Natural killer cell (primary cell): ENCODE measurements around the gene TEX2. TPM values are rescaled to one million over a fixed set of nuclear protein-coding genes. Genes with fewer than 3 reads are reported as not detected.
A peak's percentile ranks its signal among the peaks of the same experiment; 100 is the strongest.
"Not testable (repeated sequence)": the region's sequence is repeated elsewhere in the genome, so short reads cannot be mapped to it uniquely, and the experiment has no call there.

ENCODE experiments used
- ATAC-seq, 3 donors: fragments of 150-1000 bp in 2 of 3; fragments of 200-7000 bp in 1 of 3; cut with Tn5 transposase; 1 replicate in 1 of 3; 2 replicates in 2 of 3; pipeline ENCODE4 v1.10.0; 2021; ENCODE audit warnings: mild to moderate bottlenecking in 2 of 3, moderate library complexity in 2 of 3
- DNase-seq, 2 donors: peaks; one replicate each; pipeline versions ENCODE4 v3.0.0 to v3.0.0-alpha.2; 2013 to 2021; ENCODE audit warnings: mixed read lengths in 1 of 2
- H3K27ac ChIP-seq: one replicate; pipeline ENCODE4 v1.5.1; 2013; ENCODE audit warnings: mild to moderate bottlenecking, low read length
- H3K27me3 ChIP-seq: one replicate; pipeline ENCODE4 v1.6.1; 2013; ENCODE audit warnings: low read length; ENCODE audit not compliant: control insufficient read depth, insufficient read depth
- H3K36me3 ChIP-seq: one replicate; pipeline ENCODE4 v1.6.1; 2013; ENCODE audit warnings: low read length; ENCODE audit not compliant: control insufficient read depth, insufficient read depth
- H3K4me1 ChIP-seq: one replicate; pipeline ENCODE4 v1.6.1; 2013; ENCODE audit warnings: low read length; ENCODE audit not compliant: control insufficient read depth, insufficient read depth
- H3K4me3 ChIP-seq: one replicate; pipeline ENCODE4 v1.5.1; 2013; ENCODE audit warnings: low read length
- H3K9me3 ChIP-seq: one replicate; pipeline ENCODE4 v1.6.1; 2013; ENCODE audit warnings: low read length; ENCODE audit not compliant: control insufficient read depth, insufficient read depth
- H3K27ac Mint-ChIP-seq, 2 donors: one replicate each; pipeline ENCODE4 v1.8.0; 2022; ENCODE audit warnings: mild to moderate bottlenecking in 2 of 2, mixed read lengths in 2 of 2, moderate library complexity in 1 of 2
- H3K27me3 Mint-ChIP-seq, 2 donors: one replicate each; pipeline ENCODE4 v1.8.0; 2022; ENCODE audit warnings: low read depth in 2 of 2, mixed read lengths in 2 of 2
- H3K36me3 Mint-ChIP-seq: one replicate; pipeline ENCODE4 v1.8.0; 2022; ENCODE audit warnings: mixed read lengths
- H3K4me1 Mint-ChIP-seq, 2 donors: one replicate each; pipeline ENCODE4 v1.8.0; 2022; ENCODE audit warnings: mixed read lengths in 2 of 2
- H3K4me3 Mint-ChIP-seq: one replicate; pipeline ENCODE4 v1.8.0; 2022; ENCODE audit warnings: mild to moderate bottlenecking, moderate library complexity, mixed read lengths
- H3K9me3 Mint-ChIP-seq, 2 donors: one replicate each; pipeline ENCODE4 v1.8.0; 2022; ENCODE audit warnings: mixed read lengths in 2 of 2
- WGBS: methylation state at CpG from one replicate; pipeline ENCODE4 v1.1.7; 2013; ENCODE audit warnings: missing lambda C conversion rate; ENCODE audit not compliant: insufficient coverage; 5-methylcytosine and 5-hydroxymethylcytosine counted together
- intact Hi-C: fragments of 100-400 bp; cut with micrococcal nuclease; formaldehyde crosslinking; loops from one replicate; pipeline ENCODE4 v1.14.2; 2022
- total RNA-seq, 4 donors: library from RNA; stranded (reverse); fragments of 120-200 nt in 1 of 4; gene quantifications; one replicate each; pipeline versions ENCODE4 v1.2.3 to v1.2.4, GENCODE V29; 2013 to 2022
- TF ChIP-seq, protein P1 (sequence below): fragments of 200-600 bp; IDR thresholded peaks from one replicate; pipeline ENCODE4 v1.8.0; 2022; ENCODE audit warnings: antibody characterized with exemption

Gene TEX2
- total RNA-seq, 3 donors from 2014 or later (not counting 1 experiment from before 2014, with no cell fraction given) = 8.3 to 16.3 (median 11.3) TPM

DNA sequence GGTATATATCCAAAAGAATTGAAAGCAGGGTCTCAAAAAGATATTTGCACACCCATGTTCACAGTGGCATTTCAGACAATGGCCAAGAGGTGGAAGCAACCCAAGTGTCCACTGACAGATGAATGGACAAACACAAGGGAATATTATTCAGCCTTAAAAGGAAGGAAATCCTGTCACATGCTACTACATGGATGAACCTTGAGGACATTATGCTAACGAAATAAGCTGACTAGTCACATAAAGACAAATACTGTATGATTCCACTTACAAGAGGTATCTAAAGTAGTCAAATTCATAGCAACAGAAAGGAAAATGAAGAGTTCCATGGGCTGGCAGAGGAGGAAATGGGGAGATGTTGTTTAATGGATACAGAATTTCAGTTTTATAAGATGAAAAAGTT is 41.4 kb downstream of the TEX2 start:
- no peak overlapping the region for H3K27ac ChIP-seq
- Mint-ChIP-seq H3K4me1 (peaks cover 15 to 33% of the 10 kb centered on the region in 2 donors), H3K9me3 (no peaks in the 10 kb centered on the region), H3K36me3 (no peaks in the 10 kb centered on the region), H3K27me3 (no peaks in the 10 kb centered on the region), H3K4me3 (no peak overlapping the region), H3K27ac (no peak overlapping the region)
- H3K4me1 ChIP-seq = peaks cover 16% of the 10 kb centered on the region
- TF ChIP-seq, protein P1, sequence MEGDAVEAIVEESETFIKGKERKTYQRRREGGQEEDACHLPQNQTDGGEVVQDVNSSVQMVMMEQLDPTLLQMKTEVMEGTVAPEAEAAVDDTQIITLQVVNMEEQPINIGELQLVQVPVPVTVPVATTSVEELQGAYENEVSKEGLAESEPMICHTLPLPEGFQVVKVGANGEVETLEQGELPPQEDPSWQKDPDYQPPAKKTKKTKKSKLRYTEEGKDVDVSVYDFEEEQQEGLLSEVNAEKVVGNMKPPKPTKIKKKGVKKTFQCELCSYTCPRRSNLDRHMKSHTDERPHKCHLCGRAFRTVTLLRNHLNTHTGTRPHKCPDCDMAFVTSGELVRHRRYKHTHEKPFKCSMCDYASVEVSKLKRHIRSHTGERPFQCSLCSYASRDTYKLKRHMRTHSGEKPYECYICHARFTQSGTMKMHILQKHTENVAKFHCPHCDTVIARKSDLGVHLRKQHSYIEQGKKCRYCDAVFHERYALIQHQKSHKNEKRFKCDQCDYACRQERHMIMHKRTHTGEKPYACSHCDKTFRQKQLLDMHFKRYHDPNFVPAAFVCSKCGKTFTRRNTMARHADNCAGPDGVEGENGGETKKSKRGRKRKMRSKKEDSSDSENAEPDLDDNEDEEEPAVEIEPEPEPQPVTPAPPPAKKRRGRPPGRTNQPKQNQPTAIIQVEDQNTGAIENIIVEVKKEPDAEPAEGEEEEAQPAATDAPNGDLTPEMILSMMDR = no peak
- H3K4me3 ChIP-seq = no peak overlapping the region
- WGBS = 71% methylated on average over 1 of the region's 1 CpG
- no peaks in the 10 kb centered on the region for H3K36me3 ChIP-seq
- intact Hi-C loops = no loop called here
- no peaks in the 10 kb centered on the region for H3K27me3 ChIP-seq
- no peak for ATAC-seq
- no peaks in the 10 kb centered on the region for H3K9me3 ChIP-seq
- DNase-seq = no peak

DNA sequence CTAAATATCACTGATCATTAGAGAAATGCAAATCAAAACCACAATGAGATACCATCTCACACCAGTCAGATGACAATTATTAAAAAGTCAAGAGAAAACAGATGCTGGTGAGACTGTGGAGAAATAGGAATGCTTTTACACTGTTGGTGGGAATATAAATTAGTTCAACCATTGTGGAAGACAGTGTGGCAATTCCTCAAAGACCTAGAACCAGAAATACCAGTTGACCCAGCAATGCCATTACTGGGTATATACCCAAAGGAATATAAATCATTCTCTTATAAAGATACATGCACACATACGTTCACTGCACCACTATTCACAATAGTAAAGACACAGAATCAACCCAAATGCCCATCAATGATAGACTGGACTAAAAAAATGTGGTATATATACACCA is 42.5 kb downstream of the TEX2 start:
- H3K36me3 ChIP-seq, H3K4me3 ChIP-seq, H3K27me3 ChIP-seq, DNase-seq, H3K9me3 ChIP-seq, H3K27me3 Mint-ChIP-seq, ATAC-seq, H3K27ac ChIP-seq, H3K27ac Mint-ChIP-seq, H3K9me3 Mint-ChIP-seq, intact Hi-C loops, H3K36me3 Mint-ChIP-seq, H3K4me3 Mint-ChIP-seq: not testable (repeated sequence)
- H3K4me1 ChIP-seq = peaks cover 21% of the 10 kb centered on the region
- peaks cover 21 to 33% of the 10 kb centered on the region in 2 donors for H3K4me1 Mint-ChIP-seq
- WGBS = 100% methylated on average over 1 of the region's 1 CpG

DNA sequence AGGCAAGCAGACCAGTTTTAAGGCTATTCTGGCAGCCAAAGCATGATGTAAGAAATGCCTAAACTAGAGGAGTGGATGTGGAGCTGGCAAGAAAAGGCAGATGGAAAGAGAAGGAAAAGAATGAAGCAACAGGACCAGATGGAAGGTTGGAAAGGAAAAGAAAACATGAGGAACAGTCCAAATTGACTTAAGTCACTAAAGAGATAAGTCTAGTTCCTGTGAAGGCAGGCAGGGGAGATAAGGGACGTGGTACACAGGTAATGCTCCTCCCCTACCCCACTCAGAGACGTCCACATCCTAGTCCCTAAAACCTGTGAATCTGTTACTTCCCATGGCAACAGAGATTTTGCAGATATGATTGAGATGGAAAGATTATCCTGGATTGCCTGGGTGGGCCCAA is 43.5 kb downstream of the TEX2 start:
- Mint-ChIP-seq H3K27me3 (no peaks in the 10 kb centered on the region), H3K27ac (no peak overlapping the region), H3K4me3 (no peak overlapping the region), H3K36me3 (no peaks in the 10 kb centered on the region), H3K9me3 (no peaks in the 10 kb centered on the region), H3K4me1 (peaks cover 26 to 34% of the 10 kb centered on the region in 2 donors)
- intact Hi-C loops = no loop called here
- peaks cover 21% of the 10 kb centered on the region for H3K4me1 ChIP-seq
- no peak for DNase-seq
- ATAC-seq = no peak
- no peak overlapping the region for H3K27ac ChIP-seq
- no peaks in the 10 kb centered on the region for H3K9me3 ChIP-seq
- TF ChIP-seq, protein P1 = no peak
- no peaks in the 10 kb centered on the region for H3K36me3 ChIP-seq
- H3K4me3 ChIP-seq = no peak overlapping the region
- no CpG with 5 or more reads among the region's 2 CpGs for WGBS
- H3K27me3 ChIP-seq = no peaks in the 10 kb centered on the region

DNA sequence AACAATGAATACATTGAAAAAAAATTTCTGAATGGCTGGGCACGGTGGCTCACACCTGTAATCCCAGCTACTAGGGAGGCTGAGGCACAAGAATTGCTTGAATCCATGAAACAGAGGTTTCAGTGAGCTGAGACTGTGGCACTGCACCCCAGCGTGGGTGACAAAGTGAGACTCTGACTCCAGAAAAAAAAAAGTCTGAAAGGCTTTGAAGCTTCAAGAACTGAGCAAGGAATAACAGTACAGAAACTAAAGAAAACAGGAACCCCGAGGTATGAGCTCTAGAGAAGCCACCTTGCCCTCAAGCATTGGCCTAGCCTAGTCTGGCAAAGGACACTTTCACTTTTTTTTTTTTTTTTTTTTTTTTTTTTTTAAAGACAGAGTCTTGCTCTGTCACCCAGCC is 45.0 kb downstream of the TEX2 start:
- H3K9me3 Mint-ChIP-seq = no peaks in the 10 kb centered on the region
- no peaks in the 10 kb centered on the region for H3K27me3 Mint-ChIP-seq
- peaks cover 26 to 29% of the 10 kb centered on the region in 2 donors for H3K4me1 Mint-ChIP-seq
- DNase-seq = peak in 1 of 2 donors; percentile 41
- intact Hi-C loops = no loop called here
- Histone ChIP-seq H3K4me1 (peaks cover 21% of the 10 kb centered on the region), H3K27me3 (no peaks in the 10 kb centered on the region), H3K36me3 (peaks cover 8% of the 10 kb centered on the region), H3K27ac (no peak overlapping the region), H3K9me3 (no peaks in the 10 kb centered on the region), H3K4me3 (no peak overlapping the region)
- no peak overlapping the region for H3K4me3 Mint-ChIP-seq
- TF ChIP-seq, protein P1 = no peak
- no peaks in the 10 kb centered on the region for H3K36me3 Mint-ChIP-seq
- H3K27ac Mint-ChIP-seq = no peak overlapping the region
- ATAC-seq = peak in 2 of 3 donors; percentile 40 to 54
- WGBS = 42% methylated on average over 3 of the region's 3 CpGs
